ENCODE data around the gene PTGES3.
A peak's percentile ranks its signal among the peaks of the same experiment; 100 is the strongest.

PTGES3 gene

GRCh38 chr12:56687223-56688128 is 608 bp downstream of the PTGES3 start:
- no peak for DNase-seq (ENCODE audit: low read depth)
- no peak for TF ChIP-seq CTCF (IDR thresholded peaks at IDR 0.05; ENCODE audit: low read depth, low read length, missing control alignments)
- peak overlapping the region; percentile 81 for H3K4me3 ChIP-seq (ENCODE audit: low read depth, low read length)

- DNase-seq (ENCODE audit: low read depth), result no peak
- TF ChIP-seq CTCF (IDR thresholded peaks at IDR 0.05; ENCODE audit: low read depth, low read length, missing control alignments), result no peak
- peak overlapping the region; percentile 81 for H3K4me3 ChIP-seq (ENCODE audit: low read depth, low read length)
Measured at GRCh38 chr12:56684745-56685359, 3.2 kb downstream of the PTGES3 start.

GRCh38 chr12:56682323-56682722 is 5.8 kb downstream of the PTGES3 start:
- no peak for DNase-seq (ENCODE audit: low read depth)
- TF ChIP-seq CTCF (IDR thresholded peaks at IDR 0.05; ENCODE audit: low read depth, low read length, missing control alignments), result no peak
- H3K4me3 ChIP-seq (ENCODE audit: low read depth, low read length), result no peak overlapping the region; the same call in 1 of the 2 replicates

GRCh38 chr12:56679883-56680575 is 8.1 kb downstream of the PTGES3 start:
- no peak for DNase-seq (ENCODE audit: low read depth)
- TF ChIP-seq CTCF (IDR thresholded peaks at IDR 0.05; ENCODE audit: low read depth, low read length, missing control alignments), result no peak

GRCh38 chr12:56678852-56679251 is 9.2 kb downstream of the PTGES3 start:
- DNase-seq (ENCODE audit: low read depth), result no peak
- no peak for TF ChIP-seq CTCF (IDR thresholded peaks at IDR 0.05; ENCODE audit: low read depth, low read length, missing control alignments)
- H3K4me3 ChIP-seq (ENCODE audit: low read depth, low read length), result no peak overlapping the region

More at GRCh38 chr12:56679883-56680575, 8.1 kb downstream of the PTGES3 start:
- H3K4me3 ChIP-seq (ENCODE audit: low read depth, low read length), result no peak overlapping the region

- no peak for TF ChIP-seq CTCF (IDR thresholded peaks at IDR 0.05; ENCODE audit: low read depth, low read length, missing control alignments)
- DNase-seq (ENCODE audit: low read depth), result no peak
- H3K4me3 ChIP-seq (ENCODE audit: low read depth, low read length), result no peak overlapping the region
Measured at GRCh38 chr12:56677680-56678079, 10.4 kb downstream of the PTGES3 start.
